HepG2 (cell line): ENCODE results near the gene BRAP. TPM values are rescaled to one million over a fixed set of nuclear protein-coding genes. Genes with fewer than 3 reads are reported as not detected.

Experiments used
- ATAC-seq: fragments of 200-7000 bp; cut with Tn5 transposase; 3 replicates; pipeline ENCODE4 v1.9.1; 2020; ENCODE audit warnings: mild to moderate bottlenecking, moderate library complexity
- BruUV-seq: library from RNA; stranded (reverse); fragments of 400-500 nt; replicated peaks from 2 replicates; lab custom pipeline; 2021; lab: Mats Ljungman, UMichigan
- CTCF ChIA-PET: fragments of 300-600 bp; formaldehyde crosslinking; extraction: SDS; loops from one replicate; lab custom pipeline; 2021; ENCODE audit warnings: low total read pairs, inconsistent platforms, low intra/inter-chr PET ratio; lab: Yijun Ruan, JAX
- POLR2A ChIA-PET: fragments of 350-600 bp; sonication (Branson Sonifier 250); formaldehyde crosslinking; loops from one replicate; lab custom pipeline; 2020; ENCODE audit warnings: antibody characterized with exemption, inconsistent platforms; lab: Yijun Ruan, JAX
- DNase-seq: peaks from one replicate; pipeline ENCODE4 v3.0.0-alpha.2; 2015; ENCODE audit warnings: low spot score
- FAIRE-seq: peaks from 3 replicates; lab custom pipeline; 2011; peaks lifted over from hg19 to GRCh38; lab: Jason Lieb, UNC
- H2AFZ ChIP-seq: one replicate; pipeline ENCODE4 v1.6.1; 2011; ENCODE audit warnings: low read length, inconsistent platforms
- H3K27ac ChIP-seq: fragments of 300-600 bp; 3 replicates; pipeline ENCODE4 v1.8.0; 2011; ENCODE audit warnings: mixed run types, mild to moderate bottlenecking, mixed read lengths, low read length, inconsistent platforms; ENCODE audit not compliant: insufficient read depth; ENCODE audit errors: extremely low read length
- H3K27me3 ChIP-seq, 2 experiments: fragments of 200-600 bp in 1 of 2; 2 replicates in 1 of 2; 3 replicates in 1 of 2; pipeline versions ENCODE4 v1.6.0 to v1.8.0; 2011; ENCODE audit warnings: low read length in 2 of 2, mild to moderate bottlenecking in 2 of 2, moderate library complexity in 2 of 2, inconsistent platforms in 1 of 2; ENCODE audit not compliant: insufficient read depth in 2 of 2, control insufficient read depth in 1 of 2
- H3K36me3 ChIP-seq, 2 experiments: fragments of 200-600 bp in 1 of 2; replicated peaks in 1 of 2; 2 replicates in 1 of 2; 3 replicates in 1 of 2; pipeline versions ENCODE4 v1.5.1 to v1.8.0; 2011; ENCODE audit warnings: low read length in 2 of 2, inconsistent platforms in 1 of 2; ENCODE audit not compliant: insufficient read depth in 2 of 2, control insufficient read depth in 1 of 2
- H3K4me1 ChIP-seq: 2 replicates; pipeline ENCODE4 v1.5.1; 2012; ENCODE audit warnings: low read length, inconsistent platforms; ENCODE audit not compliant: insufficient read depth
- H3K4me2 ChIP-seq: 2 replicates; pipeline ENCODE4 v1.6.0; 2011; ENCODE audit warnings: low read depth, low read length, inconsistent platforms
- H3K4me3 ChIP-seq, 3 experiments: fragments of 200-600 bp in 1 of 3; sonication (generic), shearing (Covaris generic) in 1 of 3; replicated peaks in 1 of 3; 2 replicates each; pipeline ENCODE4 v1.5.1; 2011 to 2016; ENCODE audit warnings: low read length in 3 of 3, inconsistent platforms in 2 of 3, low read depth in 2 of 3, mild to moderate bottlenecking in 2 of 3, control low read depth in 1 of 3, mixed read lengths in 1 of 3; ENCODE audit not compliant: insufficient read depth in 1 of 3
- H3K79me2 ChIP-seq: one replicate; pipeline ENCODE4 v1.6.1; 2011; ENCODE audit warnings: low read length, inconsistent platforms; ENCODE audit not compliant: insufficient read depth
- H3K9ac ChIP-seq: 2 replicates; pipeline ENCODE4 v1.6.0; 2011; ENCODE audit warnings: mild to moderate bottlenecking, low read depth, low read length, inconsistent platforms; ENCODE audit not compliant: insufficient read depth
- H3K9me3 ChIP-seq: 2 replicates; pipeline ENCODE4 v1.5.1; 2012; ENCODE audit warnings: mild to moderate bottlenecking, low read length
- H4K20me1 ChIP-seq: 2 replicates; pipeline ENCODE4 v1.6.0; 2011; ENCODE audit warnings: inconsistent platforms, mild to moderate bottlenecking, low read length, moderate library complexity; ENCODE audit not compliant: insufficient read depth
- ATF5 ChIP-seq: sonication (generic); formaldehyde crosslinking; IDR thresholded peaks from 2 replicates; pipeline ENCODE4 v1.4.0; 2020; ENCODE audit warnings: mild to moderate bottlenecking, low read depth, missing genetic modification reagents
- EP300 ChIP-seq, 3 experiments: sonication (generic) in 1 of 3; formaldehyde crosslinking in 1 of 3; IDR thresholded peaks; 2 replicates each; pipeline versions ENCODE4 v1.5.1 to v1.6.1; 2011 to 2020; ENCODE audit warnings: low read depth in 2 of 3, low read length in 2 of 3, borderline replicate concordance in 1 of 3, improper control_type of control experiment in 1 of 3, mild to moderate bottlenecking in 1 of 3, missing genetic modification reagents in 1 of 3, moderate library complexity in 1 of 3
- MYPOP ChIP-seq: sonication (generic); formaldehyde crosslinking; IDR thresholded peaks from 2 replicates; pipeline ENCODE4 v1.8.1; 2023; ENCODE audit warnings: mild to moderate bottlenecking, moderate library complexity, missing genetic modification reagents
- SALL1 ChIP-seq: sonication (generic); formaldehyde crosslinking; IDR thresholded peaks from 2 replicates; pipeline ENCODE4 v1.8.0; 2022; ENCODE audit warnings: mild to moderate bottlenecking, missing genetic modification reagents
- TSC22D2 ChIP-seq: sonication (generic); formaldehyde crosslinking; IDR thresholded peaks from 2 replicates; pipeline ENCODE4 v1.5.1; 2020; ENCODE audit warnings: missing genetic modification reagents, mild to moderate bottlenecking, borderline replicate concordance
- ZBTB7B ChIP-seq: sonication (generic); formaldehyde crosslinking; IDR thresholded peaks from 2 replicates; pipeline ENCODE4 v1.4.0; 2020; ENCODE audit warnings: missing genetic modification reagents
- ZNF441 ChIP-seq: sonication (generic); formaldehyde crosslinking; IDR thresholded peaks from 2 replicates; pipeline ENCODE4 v1.7.0; 2021; ENCODE audit warnings: missing genetic modification reagents, borderline replicate concordance
- ZNF674 ChIP-seq: sonication (generic); formaldehyde crosslinking; IDR thresholded peaks from 2 replicates; pipeline ENCODE4 v1.5.0; 2020; ENCODE audit warnings: low read depth, mild to moderate bottlenecking, missing genetic modification reagents
- ZNF704 ChIP-seq: sonication (generic); formaldehyde crosslinking; IDR thresholded peaks from 2 replicates; pipeline ENCODE4 v1.8.1; 2023; ENCODE audit warnings: mild to moderate bottlenecking, inconsistent platforms, moderate library complexity, missing genetic modification reagents, borderline replicate concordance
- ZNF768 ChIP-seq: sonication (generic); formaldehyde crosslinking; IDR thresholded peaks from 2 replicates; pipeline ENCODE4 v1.4.0; 2020; ENCODE audit warnings: missing genetic modification reagents
- ZNF780A ChIP-seq: sonication (generic); formaldehyde crosslinking; IDR thresholded peaks from 2 replicates; pipeline ENCODE4 v1.8.0; 2022; ENCODE audit warnings: mild to moderate bottlenecking, missing genetic modification reagents, moderate library complexity
- ZNF781 ChIP-seq: sonication (generic); formaldehyde crosslinking; IDR thresholded peaks from 2 replicates; pipeline ENCODE4 v1.5.1; 2020; ENCODE audit warnings: borderline replicate concordance, mild to moderate bottlenecking, missing genetic modification reagents; ENCODE audit errors: not compliant biosample characterization
- WGBS: methylation state at CpG from one replicate; pipeline ENCODE4 v1.1.6; 2017; ENCODE audit warnings: low lambda C conversion rate; 5-methylcytosine and 5-hydroxymethylcytosine counted together
- in situ Hi-C: cut with HindIII; loops from 2 replicates; pipeline ENCODE4 v1.10.0; 2017; ENCODE audit warnings: low pct_unique_long_range_greater_than_20kb; ENCODE audit not compliant: extremely low pct_ligation_motif_present
- intact Hi-C: fragments of 100-400 bp; cut with micrococcal nuclease; formaldehyde crosslinking; loops from one replicate; pipeline ENCODE4 v1.10.0; 2022; ENCODE audit not compliant: unreplicated experiment
- polyA plus RNA-seq, 8 experiments: library from polyadenylated mRNA; depleted of rRNA in 3 of 8; stranded (reverse) in 7 of 8; unstranded in 1 of 8; fragments of >200 nt; fragmentation: Illumina TruSeq in 4 of 8; extraction: Trizol in 4 of 8; gene quantifications; 2 replicates each; pipeline versions ENCODE4 v1.2.1 to v1.2.3, GENCODE V29; 2011 to 2016; ENCODE audit warnings: low read depth in 4 of 8, missing spikeins in 1 of 8, mixed read lengths in 1 of 8; ENCODE audit not compliant: insufficient read depth in 1 of 8
- total RNA-seq, 5 experiments: library from RNA; depleted of rRNA; stranded (reverse); fragments of >200 nt; fragmentation: Illumina TruSeq; extraction: Trizol; gene quantifications; 2 replicates each; pipeline ENCODE4 v1.2.3, GENCODE V29; 2016; ENCODE audit warnings: low read depth in 1 of 5
- TF ChIP-seq, protein P1 (sequence below): sonication (generic); formaldehyde crosslinking; IDR thresholded peaks from 2 replicates; pipeline ENCODE4 v1.4.0; 2020; ENCODE audit warnings: missing genetic modification reagents, borderline replicate concordance
- TF ChIP-seq, protein P2 (sequence below): sonication (generic); formaldehyde crosslinking; IDR thresholded peaks from 2 replicates; pipeline ENCODE4 v1.4.0; 2020; ENCODE audit warnings: mild to moderate bottlenecking, missing genetic modification reagents

The BRAP gene
- total and polyA plus RNA-seq, 2 of the 13 experiments (the other 11 are each of a cell fraction or from before 2014, with no cell fraction given), result 8.1 to 15.4 TPM

GRCh38 chr12:111677186-111677585 is 8.6 kb downstream of the BRAP start:
- TF ChIP-seq, protein P1, sequence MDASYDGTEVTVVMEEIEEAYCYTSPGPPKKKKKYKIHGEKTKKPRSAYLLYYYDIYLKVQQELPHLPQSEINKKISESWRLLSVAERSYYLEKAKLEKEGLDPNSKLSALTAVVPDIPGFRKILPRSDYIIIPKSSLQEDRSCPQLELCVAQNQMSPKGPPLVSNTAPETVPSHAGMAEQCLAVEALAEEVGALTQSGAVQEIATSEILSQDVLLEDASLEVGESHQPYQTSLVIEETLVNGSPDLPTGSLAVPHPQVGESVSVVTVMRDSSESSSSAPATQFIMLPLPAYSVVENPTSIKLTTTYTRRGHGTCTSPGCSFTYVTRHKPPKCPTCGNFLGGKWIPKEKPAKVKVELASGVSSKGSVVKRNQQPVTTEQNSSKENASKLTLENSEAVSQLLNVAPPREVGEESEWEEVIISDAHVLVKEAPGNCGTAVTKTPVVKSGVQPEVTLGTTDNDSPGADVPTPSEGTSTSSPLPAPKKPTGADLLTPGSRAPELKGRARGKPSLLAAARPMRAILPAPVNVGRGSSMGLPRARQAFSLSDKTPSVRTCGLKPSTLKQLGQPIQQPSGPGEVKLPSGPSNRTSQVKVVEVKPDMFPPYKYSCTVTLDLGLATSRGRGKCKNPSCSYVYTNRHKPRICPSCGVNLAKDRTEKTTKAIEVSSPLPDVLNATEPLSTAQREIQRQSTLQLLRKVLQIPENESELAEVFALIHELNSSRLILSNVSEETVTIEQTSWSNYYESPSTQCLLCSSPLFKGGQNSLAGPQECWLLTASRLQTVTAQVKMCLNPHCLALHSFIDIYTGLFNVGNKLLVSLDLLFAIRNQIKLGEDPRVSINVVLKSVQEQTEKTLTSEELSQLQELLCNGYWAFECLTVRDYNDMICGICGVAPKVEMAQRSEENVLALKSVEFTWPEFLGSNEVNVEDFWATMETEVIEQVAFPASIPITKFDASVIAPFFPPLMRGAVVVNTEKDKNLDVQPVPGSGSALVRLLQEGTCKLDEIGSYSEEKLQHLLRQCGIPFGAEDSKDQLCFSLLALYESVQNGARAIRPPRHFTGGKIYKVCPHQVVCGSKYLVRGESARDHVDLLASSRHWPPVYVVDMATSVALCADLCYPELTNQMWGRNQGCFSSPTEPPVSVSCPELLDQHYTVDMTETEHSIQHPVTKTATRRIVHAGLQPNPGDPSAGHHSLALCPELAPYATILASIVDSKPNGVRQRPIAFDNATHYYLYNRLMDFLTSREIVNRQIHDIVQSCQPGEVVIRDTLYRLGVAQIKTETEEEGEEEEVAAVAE, result no peak
- no peak for TF ChIP-seq MYPOP (CRISPR knock-in tag)
- TF ChIP-seq ZNF674 (CRISPR knock-in tag), result no peak
- TF ChIP-seq ATF5, result no peak
- TF ChIP-seq, protein P2, sequence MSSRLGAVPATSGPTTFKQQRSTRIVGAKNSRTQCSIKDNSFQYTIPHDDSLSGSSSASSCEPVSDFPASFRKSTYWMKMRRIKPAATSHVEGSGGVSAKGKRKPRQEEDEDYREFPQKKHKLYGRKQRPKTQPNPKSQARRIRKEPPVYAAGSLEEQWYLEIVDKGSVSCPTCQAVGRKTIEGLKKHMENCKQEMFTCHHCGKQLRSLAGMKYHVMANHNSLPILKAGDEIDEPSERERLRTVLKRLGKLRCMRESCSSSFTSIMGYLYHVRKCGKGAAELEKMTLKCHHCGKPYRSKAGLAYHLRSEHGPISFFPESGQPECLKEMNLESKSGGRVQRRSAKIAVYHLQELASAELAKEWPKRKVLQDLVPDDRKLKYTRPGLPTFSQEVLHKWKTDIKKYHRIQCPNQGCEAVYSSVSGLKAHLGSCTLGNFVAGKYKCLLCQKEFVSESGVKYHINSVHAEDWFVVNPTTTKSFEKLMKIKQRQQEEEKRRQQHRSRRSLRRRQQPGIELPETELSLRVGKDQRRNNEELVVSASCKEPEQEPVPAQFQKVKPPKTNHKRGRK (CRISPR knock-in tag), result no peak
- TF ChIP-seq ZNF781 (CRISPR knock-in tag), result no peak
- TF ChIP-seq ZNF780A (CRISPR knock-in tag), result no peak
- TF ChIP-seq ZBTB7B, result no peak
- no peak for TF ChIP-seq ZNF704 (CRISPR knock-in tag)
- no peak for TF ChIP-seq SALL1
- no peak for TF ChIP-seq EP300 (IDR thresholded peaks at IDR 0.05; ENCODE audit: low read depth in 2 of 2, low read length in 2 of 2)
- no peak for TF ChIP-seq EP300 (CRISPR knock-in tag; IDR thresholded peaks at IDR 0.05; ENCODE audit: borderline replicate concordance)
- TF ChIP-seq ZNF768, result no peak
- TF ChIP-seq ZNF441 (CRISPR knock-in tag), result no peak
- no peak for TF ChIP-seq TSC22D2
- Histone ChIP-seq H4K20me1 (no peaks in the 10 kb centered on the region), H3K4me3 (no peak overlapping the region), H3K27me3 (no peaks in the 10 kb centered on the region; a peak in 1 of 5 replicates), H3K4me2 (no peak overlapping the region), H3K36me3 (peaks cover 13 to 79% of the 10 kb centered on the region in 2 experiments), H3K9me3 (no peaks in the 10 kb centered on the region), H3K27ac (no peak overlapping the region), H3K9ac (no peak overlapping the region), H3K79me2 (no peaks in the 10 kb centered on the region), H3K4me1 (no peaks in the 10 kb centered on the region; the same call in 1 of the 2 replicates), H2AFZ (no peak overlapping the region)
- CTCF ChIA-PET, result no interaction called here
- TSS peak; percentile 18 for BruUV-seq
- in situ Hi-C loops, result loop anchor here (10.0 kb wide), 1 partner anchor 282 kb away; no protein-coding TSS in a partner anchor
- POLR2A ChIA-PET, result no interaction called here
- 97% methylated on average over 5 of the region's 5 CpGs for WGBS
- intact Hi-C loops, result loop anchor here (10.0 kb wide), 1 partner anchor 142 kb away; no protein-coding TSS in a partner anchor
- FAIRE-seq (no peak), ATAC-seq (no peak), DNase-seq (no peak)
